SU-DHL-6 (cell line): ENCODE data around the gene UCK2.

ENCODE experiments used
- H2AFZ ChIP-seq: fragments of 200-600 bp; sonication (generic); 2 replicates; pipeline ENCODE4 v1.6.1; 2014; ENCODE audit warnings: low read depth, mild to moderate bottlenecking, moderate library complexity, mixed read lengths, antibody characterized with exemption, low read length; ENCODE audit not compliant: severe bottlenecking
- H3F3A ChIP-seq: fragments of 200-600 bp; shearing (Covaris generic); 2 replicates; pipeline ENCODE4 v1.6.0; 2016; ENCODE audit warnings: antibody characterized with exemption, mild to moderate bottlenecking; ENCODE audit not compliant: insufficient read depth
- H3K27ac ChIP-seq: fragments of 200-600 bp; sonication (generic); 2 replicates; pipeline ENCODE4 v1.5.1; 2016; ENCODE audit warnings: low read depth, mild to moderate bottlenecking, low read length, moderate library complexity, mixed read lengths
- H3K27me3 ChIP-seq: fragments of 200-600 bp; sonication (generic), shearing (Covaris generic); 2 replicates; pipeline ENCODE4 v1.6.0; 2014; ENCODE audit warnings: mild to moderate bottlenecking, low read length
- H3K36me3 ChIP-seq: fragments of 200-600 bp; sonication (generic); 2 replicates; pipeline ENCODE4 v1.6.1; 2014; ENCODE audit warnings: mild to moderate bottlenecking, low read length, mixed read lengths
- H3K4me2 ChIP-seq: fragments of 300-600, 200-600 bp; shearing (Covaris generic), sonication (generic); 2 replicates; pipeline ENCODE4 v1.6.0; 2014; ENCODE audit warnings: low read length, low read depth, mild to moderate bottlenecking; ENCODE audit not compliant: poor library complexity, severe bottlenecking
- H3K4me3 ChIP-seq: fragments of 200-600 bp; sonication (generic); 2 replicates; pipeline ENCODE4 v1.5.1; 2014; ENCODE audit warnings: antibody characterized with exemption, low read length, mild to moderate bottlenecking, mixed read lengths; ENCODE audit not compliant: insufficient read depth, poor library complexity, severe bottlenecking
- H3K79me2 ChIP-seq: fragments of 200-600 bp; sonication (generic); 2 replicates; pipeline ENCODE4 v1.6.1; 2014; ENCODE audit warnings: mild to moderate bottlenecking, low read length, moderate library complexity; ENCODE audit not compliant: insufficient read depth
- H3K9ac ChIP-seq: fragments of 200-600 bp; sonication (generic); 2 replicates; pipeline ENCODE4 v1.7.0; 2014; ENCODE audit warnings: mild to moderate bottlenecking, low read length
- H3K9me2 ChIP-seq: fragments of 200-600 bp; sonication (generic); replicated peaks from 2 replicates; pipeline ENCODE4 v1.6.1; 2014; ENCODE audit warnings: low read length; ENCODE audit not compliant: insufficient read depth
- H3K9me3 ChIP-seq: fragments of 200-600 bp; sonication (generic); 2 replicates; pipeline ENCODE4 v1.6.1; 2014; ENCODE audit warnings: low read length, mixed read lengths; ENCODE audit not compliant: insufficient read depth
- H4K20me1 ChIP-seq: fragments of 200-600 bp; sonication (generic); 2 replicates; pipeline ENCODE4 v1.6.1; 2014; ENCODE audit warnings: low read depth, mild to moderate bottlenecking, antibody characterized with exemption, low read length, moderate library complexity, mixed read lengths
- CTCF ChIP-seq: fragments of 200-600 bp; sonication (generic); IDR thresholded peaks from one replicate; pipeline ENCODE4 v1.5.1; 2017; ENCODE audit warnings: antibody characterized with exemption, mild to moderate bottlenecking, low read length, moderate library complexity; ENCODE audit not compliant: insufficient read depth, poor library complexity, severe bottlenecking
- EZH2phosphoT487 ChIP-seq: fragments of 200-600 bp; sonication (generic), shearing (Covaris generic); conservative IDR thresholded peaks from 2 replicates; pipeline ENCODE4 v1.6.1; 2018; ENCODE audit warnings: mild to moderate bottlenecking, antibody characterized with exemption, low read length, moderate library complexity, mixed read lengths

The UCK2 gene

GRCh38 chr1:165887877-165888551 lies 60.6 kb downstream of the UCK2 start:
- Histone ChIP-seq H3K9me3 (no peaks in the 10 kb centered on the region), H3K27ac (no peak overlapping the region), H3K79me2 (peaks cover 75% of the 10 kb centered on the region), H3K9me2 (no peaks in the 10 kb centered on the region), H3K4me2 (no peak overlapping the region), H3K4me3 (no peak overlapping the region), H3K27me3 (no peaks in the 10 kb centered on the region), H2AFZ (no peak overlapping the region), H3F3A (no peaks in the 10 kb centered on the region), H4K20me1 (peaks cover 6% of the 10 kb centered on the region; the same call in 1 of the 2 replicates), H3K36me3 (no peaks in the 10 kb centered on the region), H3K9ac (no peak overlapping the region)
- TF ChIP-seq CTCF (no peak), EZH2phosphoT487 (no peak)

- no peaks in the 10 kb centered on the region for H3F3A ChIP-seq
- H2AFZ ChIP-seq, result no peak overlapping the region
- no peak for TF ChIP-seq CTCF
- TF ChIP-seq EZH2phosphoT487, result no peak
- H3K27ac ChIP-seq, result no peak overlapping the region
- no peak overlapping the region for H3K4me3 ChIP-seq
- no peak overlapping the region for H3K9ac ChIP-seq
- H4K20me1 ChIP-seq, result peaks cover 6% of the 10 kb centered on the region; the same call in 1 of the 2 replicates
- H3K4me2 ChIP-seq, result no peak overlapping the region
- H3K9me2 ChIP-seq, result no peaks in the 10 kb centered on the region
- no peaks in the 10 kb centered on the region for H3K9me3 ChIP-seq
- H3K27me3 ChIP-seq, result no peaks in the 10 kb centered on the region
- peaks cover 69% of the 10 kb centered on the region for H3K79me2 ChIP-seq
- H3K36me3 ChIP-seq, result 0 out of 2 replicates have a peak, but pooled peaks cover 2% of the 10 kb centered on the region
Measured at GRCh38 chr1:165888552-165888920, 61.1 kb downstream of the UCK2 start.

GRCh38 chr1:165890684-165891083 lies 63.3 kb downstream of the UCK2 start:
- peaks cover 48% of the 10 kb centered on the region for H3K79me2 ChIP-seq
- H3K4me3 ChIP-seq, result no peak overlapping the region
- no peak overlapping the region for H3K9ac ChIP-seq
- peaks cover 6% of the 10 kb centered on the region; the same call in 1 of the 2 replicates for H4K20me1 ChIP-seq
- no peaks in the 10 kb centered on the region for H3K9me2 ChIP-seq
- no peaks in the 10 kb centered on the region for H3K27me3 ChIP-seq
- peaks cover 7% of the 10 kb centered on the region; the same call in 1 of the 2 replicates for H3K36me3 ChIP-seq
- H3K9me3 ChIP-seq, result no peaks in the 10 kb centered on the region
- H3K4me2 ChIP-seq, result no peak overlapping the region
- H2AFZ ChIP-seq, result no peak overlapping the region
- no peak overlapping the region for H3K27ac ChIP-seq
- TF ChIP-seq EZH2phosphoT487 (no peak), CTCF (no peak)
- H3F3A ChIP-seq, result no peaks in the 10 kb centered on the region
